Stimulated activated CD4-positive, alpha-beta T cell treated with anti-CD3 and anti-CD28 coated beads, Interleukin-1b, Interleukin-23, amount 100 ng/mL, for 1 hour (primary cell): ENCODE results near the gene KRI1.
"Not testable (repeated sequence)": the region's sequence is repeated elsewhere in the genome, so short reads cannot be mapped to it uniquely, and the experiment has no call there.

Experiments
- DNase-seq, 2 donors: peaks; one replicate each; pipeline ENCODE4 v3.0.0-alpha.2; 2020; ENCODE audit warnings: low read depth in 2 of 2

Gene KRI1

DNA sequence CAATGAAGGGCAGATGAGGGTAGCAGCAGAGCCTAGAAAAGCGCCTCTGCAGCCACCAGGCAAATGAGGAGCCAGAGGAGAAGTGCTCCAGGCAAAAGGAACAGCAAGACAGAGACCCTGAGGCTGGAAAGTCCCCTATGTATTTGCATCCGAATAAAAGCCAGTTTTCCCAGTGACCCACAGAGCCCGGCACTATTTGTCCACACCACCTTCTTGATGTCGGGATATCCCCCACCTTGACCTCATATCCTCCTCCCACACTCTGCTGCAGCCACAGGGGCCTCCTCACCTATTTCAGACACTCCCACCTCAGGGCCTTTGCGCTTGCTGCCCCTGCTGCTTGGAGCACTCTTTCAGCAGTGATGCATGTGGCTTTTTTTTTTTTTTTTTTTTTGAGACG, 15.5 kb downstream of the KRI1 start:
- DNase-seq = no peak

GRCh38 chr19:10549733-10550132, 16.1 kb downstream of the KRI1 start:
- no peak for DNase-seq

- no peak for DNase-seq
Measured at GRCh38 chr19:10548746-10549276, 17.0 kb downstream of the KRI1 start.

GRCh38 chr19:10546817-10547216, 19.0 kb downstream of the KRI1 start:
- DNase-seq = no peak

DNA sequence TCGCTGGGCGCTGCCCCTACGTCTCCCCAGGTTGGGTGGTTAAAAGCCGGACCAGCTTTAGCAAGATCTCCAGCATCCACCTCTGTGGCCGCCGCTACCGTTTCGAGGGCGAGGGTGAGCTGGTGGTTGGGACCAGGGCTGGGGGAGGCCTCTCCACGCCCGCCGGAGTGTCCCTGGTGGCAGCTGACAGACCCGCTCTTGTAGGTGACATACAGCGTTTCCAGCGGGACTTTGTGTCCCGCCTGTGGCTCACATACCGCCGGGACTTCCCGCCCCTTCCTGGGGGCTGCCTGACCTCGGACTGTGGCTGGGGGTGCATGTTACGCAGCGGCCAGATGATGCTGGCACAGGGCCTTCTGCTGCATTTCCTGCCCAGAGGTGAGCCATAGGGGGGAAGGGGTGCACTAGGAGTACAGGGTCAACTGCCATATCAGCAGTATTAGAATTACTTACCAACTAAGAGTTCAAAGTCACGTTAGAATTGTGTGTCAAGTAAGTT, 21.0 kb downstream of the KRI1 start:
- DNase-seq = no peak

DNA sequence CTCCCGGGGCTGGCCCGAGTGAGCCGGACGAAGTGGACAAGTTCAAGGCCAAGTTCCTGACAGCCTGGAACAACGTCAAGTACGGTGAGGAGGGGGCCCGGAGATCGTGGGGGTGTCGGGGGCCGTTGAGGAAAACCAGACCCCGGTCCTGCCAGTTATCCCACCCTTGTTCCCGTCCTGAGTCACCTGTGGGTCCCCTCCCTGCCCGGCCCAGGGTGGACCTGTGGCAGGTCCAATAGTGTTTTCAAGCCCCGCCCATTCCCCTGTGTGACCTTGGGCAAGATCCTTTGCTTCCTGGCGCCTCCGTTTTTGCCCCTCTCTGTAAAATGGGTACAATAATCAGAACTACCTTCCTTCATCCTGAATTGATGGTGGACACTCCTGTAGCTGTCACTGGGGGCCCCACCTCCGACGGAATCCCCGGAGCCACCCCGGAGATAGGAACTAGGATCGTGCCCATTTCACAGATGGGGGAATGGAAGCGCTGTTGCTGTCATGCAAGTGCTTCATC, 21.5 kb downstream of the KRI1 start:
- no peak for DNase-seq

- peak in 1 of 2 donors; percentile 69 for DNase-seq
Measured at GRCh38 chr19:10543420-10544241, 22.2 kb downstream of the KRI1 start, which contains the start of gene ATG4D. Gene ATG4D, plus strand, starts transcription at chr19:10543904. Its CDS starts 187 bp downstream, at chr19:10544091.

GRCh38 chr19:10543059-10543419, 22.8 kb downstream of the KRI1 start:
- no peak for DNase-seq

GRCh38 chr19:10539016-10539415, 26.8 kb downstream of the KRI1 start:
- not testable (repeated sequence) for DNase-seq

GRCh38 chr19:10538204-10538983, 27.4 kb downstream of the KRI1 start:
- no peak for DNase-seq

DNA sequence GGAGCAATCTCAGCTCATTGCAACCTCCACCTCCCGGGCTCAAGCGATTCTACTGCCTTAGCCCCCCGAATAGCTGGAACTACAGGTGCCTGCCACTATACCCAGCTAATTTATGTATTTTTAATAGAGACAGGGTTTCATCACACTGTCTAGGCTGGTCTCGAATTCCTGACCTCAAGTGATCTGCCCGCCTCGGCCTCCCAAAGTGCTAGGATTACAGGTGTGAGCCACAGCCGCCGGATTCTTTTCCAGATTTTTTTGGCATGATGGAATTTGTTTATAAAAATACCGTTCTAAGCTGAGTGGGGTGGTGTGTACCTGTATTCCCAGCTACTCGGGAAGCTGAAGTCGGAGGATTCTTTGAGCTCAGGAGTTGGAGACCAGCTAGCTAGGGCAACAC, 28.1 kb downstream of the KRI1 start:
- DNase-seq = no peak

DNA sequence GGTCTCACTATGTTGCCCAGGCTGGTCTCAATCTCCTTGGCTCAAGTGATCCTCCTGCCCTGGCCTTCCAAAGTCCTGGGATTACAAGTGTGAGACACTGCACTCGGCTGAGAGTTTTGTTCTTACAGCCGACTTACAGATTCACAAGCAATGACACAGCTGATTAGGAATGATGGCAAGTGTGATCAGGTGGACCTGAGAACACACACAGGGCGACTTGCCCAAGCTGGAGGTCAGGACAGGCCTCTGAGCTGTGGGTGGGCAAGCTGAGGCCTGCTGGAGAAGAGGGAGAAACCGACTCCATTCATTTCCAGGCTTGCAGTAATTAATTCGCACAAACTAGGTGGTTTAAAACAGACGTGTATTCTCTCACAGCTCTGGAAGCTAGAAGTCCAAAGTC, 30.2 kb downstream of the KRI1 start:
- DNase-seq = no peak

- no peak for DNase-seq
Measured at GRCh38 chr19:10533646-10534386, 32.0 kb downstream of the KRI1 start.

DNA sequence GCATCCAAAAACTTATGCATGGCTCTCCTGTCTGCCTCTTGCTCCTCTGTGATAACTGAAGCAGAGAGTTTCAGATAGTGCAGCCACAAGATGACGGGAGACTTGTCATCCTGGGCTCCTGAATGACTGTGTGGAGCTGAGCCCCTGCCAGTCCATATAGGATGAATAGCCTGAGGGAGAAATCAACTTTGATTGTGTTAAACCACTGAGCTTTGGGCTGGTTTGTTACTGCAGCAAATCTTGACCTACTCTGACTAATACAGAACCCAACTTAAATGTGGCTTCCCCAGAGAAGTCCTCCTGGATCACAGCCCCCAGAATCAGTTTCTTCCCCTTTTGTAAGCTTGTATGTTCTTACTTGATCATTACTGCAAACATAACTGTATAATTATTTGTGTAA, 33.4 kb downstream of the KRI1 start:
- DNase-seq = no peak

- DNase-seq = not testable (repeated sequence)
Measured at GRCh38 chr19:10526887-10527286, 38.9 kb downstream of the KRI1 start.

DNA sequence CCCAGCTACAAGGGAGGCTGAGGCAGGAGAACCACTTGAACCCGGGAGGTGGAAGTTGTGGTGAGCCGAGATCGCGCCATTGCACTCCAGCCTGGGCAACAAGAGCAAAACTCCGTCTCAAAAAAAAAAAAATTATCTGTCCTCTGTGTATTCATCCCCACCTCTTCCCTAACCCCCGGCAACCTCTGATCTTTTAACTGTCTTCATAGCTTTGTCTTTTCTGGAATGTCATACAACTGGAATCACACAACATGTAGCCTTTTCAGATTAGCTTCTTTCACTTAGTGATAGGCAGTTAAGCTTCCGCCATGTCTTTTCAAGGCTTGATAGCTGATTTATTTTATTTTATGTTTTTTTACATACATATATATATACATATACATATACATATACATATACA, 40.2 kb downstream of the KRI1 start:
- DNase-seq = no peak

DNA sequence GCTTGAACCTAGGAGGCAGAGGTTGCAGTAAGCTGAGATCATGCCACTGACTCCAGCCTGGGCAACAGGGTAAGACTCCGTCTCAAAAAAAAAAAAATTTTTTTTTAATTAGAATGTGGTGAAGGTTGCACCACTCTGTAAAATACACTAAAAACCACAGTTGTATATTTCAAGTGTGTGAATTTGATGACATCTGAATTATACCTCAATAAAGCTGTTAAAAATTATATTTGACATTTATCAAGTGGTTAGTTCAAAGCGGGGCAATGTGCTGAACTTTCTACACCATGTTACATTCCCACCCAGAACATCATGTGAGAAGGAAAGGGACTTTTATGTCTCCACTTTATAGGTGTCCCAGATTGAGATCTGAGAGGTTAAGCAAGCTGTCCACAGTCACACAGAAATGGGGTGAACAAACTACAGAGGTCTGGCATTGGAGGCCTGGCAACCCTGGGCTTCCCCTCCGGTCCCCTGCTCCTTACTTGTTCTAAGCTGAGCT, 42.6 kb downstream of the KRI1 start:
- DNase-seq = no peak

- DNase-seq = no peak
Measured at GRCh38 chr19:10521461-10522171, 44.2 kb downstream of the KRI1 start.

GRCh38 chr19:10520652-10521318, 45.0 kb downstream of the KRI1 start:
- DNase-seq = no peak

- no peak for DNase-seq
Measured at GRCh38 chr19:10519421-10519820, 46.4 kb downstream of the KRI1 start.
